ENCODE results near the gene RPL14. TPM values are rescaled to one million over a fixed set of nuclear protein-coding genes. Genes with fewer than 3 reads are reported as not detected.

Gene RPL14
- total and polyA plus RNA-seq, 2 of the 13 experiments (the other 11 are each of a cell fraction or from before 2014, with no cell fraction given) = 502 to 1,291 TPM

- TF ChIP-seq MTERF4 (CRISPR knock-in tag; IDR thresholded peaks at IDR 0.05) (no peak), DBP (CRISPR knock-in tag; IDR thresholded peaks at IDR 0.05; ENCODE audit: not compliant biosample characterization) (no peak), NBN (conservative IDR thresholded peaks at IDR 0.05) (no peak), NFE2 (CRISPR knock-in tag; IDR thresholded peaks at IDR 0.05) (no peak), KLF9 (CRISPR knock-in tag; IDR thresholded peaks at IDR 0.05; ENCODE audit: low read depth) (0 out of 2 replicates have a peak, but pooled peaks have one; percentile 36), ZNF318 (CRISPR knock-in tag; IDR thresholded peaks at IDR 0.05) (no peak), TRIM22 (IDR thresholded peaks at IDR 0.05) (no peak), ZNF678 (CRISPR knock-in tag; IDR thresholded peaks at IDR 0.05) (no peak), TFAP4 (IDR thresholded peaks at IDR 0.05; ENCODE audit: borderline replicate concordance, low read depth) (peak; percentile 92; the same call in 1 of the 2 replicates), KLF16 (CRISPR knock-in tag; IDR thresholded peaks at IDR 0.05) (no peak; a peak in 1 of 4 replicates), TAF1 (CRISPR knock-in tag; IDR thresholded peaks at IDR 0.05) (peak; percentile 87), ZNF382 (CRISPR knock-in tag; IDR thresholded peaks at IDR 0.05; ENCODE audit: borderline replicate concordance) (no peak), GTF3A (CRISPR knock-in tag; conservative IDR thresholded peaks at IDR 0.05) (no peak)
Observed at GRCh38 chr3:40452876-40453730, 4.0 kb upstream of the RPL14 start (continued).
